WTC11 (cell line): Measurements from ENCODE around the gene RSPRY1. TPM values are rescaled to one million over a fixed set of nuclear protein-coding genes. Genes with fewer than 3 reads are reported as not detected.
A peak's percentile ranks its signal among the peaks of the same experiment; 100 is the strongest.

Source experiments
- AFF4 ChIP-seq: sonication (generic); formaldehyde crosslinking; IDR thresholded peaks from 2 replicates; pipeline ENCODE4 v1.8.1; 2023; ENCODE audit warnings: mild to moderate bottlenecking, missing genetic modification reagents, borderline replicate concordance
- ATF6 ChIP-seq: sonication (generic); formaldehyde crosslinking; IDR thresholded peaks from 2 replicates; pipeline ENCODE4 v1.8.1; 2023; ENCODE audit warnings: mild to moderate bottlenecking, missing genetic modification reagents
- CTCF ChIP-seq: fragments of 200-600 bp; IDR thresholded peaks from 2 replicates; pipeline ENCODE4 v1.8.0; 2022; ENCODE audit warnings: antibody characterized with exemption
- EMX1 ChIP-seq: fragments of 250-450 bp; sonication (Bioruptor Pico); IDR thresholded peaks from 2 replicates; pipeline ENCODE4 v1.8.0; 2021; ENCODE audit warnings: mild to moderate bottlenecking
- GRHL2 ChIP-seq: fragments of 250-450 bp; sonication (Bioruptor Pico); IDR thresholded peaks from 2 replicates; pipeline ENCODE4 v1.8.0; 2022; ENCODE audit warnings: mild to moderate bottlenecking, moderate library complexity; ENCODE audit not compliant: insufficient replicate concordance, severe bottlenecking
- GTF2I ChIP-seq: fragments of 250-450 bp; sonication (Bioruptor Pico); conservative IDR thresholded peaks from 2 replicates; pipeline ENCODE4 v1.4.0; 2021; ENCODE audit warnings: mild to moderate bottlenecking
- JAZF1 ChIP-seq: fragments of 250-450 bp; sonication (Bioruptor Pico); IDR thresholded peaks from 2 replicates; pipeline ENCODE4 v1.9.0; 2021; ENCODE audit warnings: moderate library complexity, mild to moderate bottlenecking, inconsistent platforms
- NFYB ChIP-seq: sonication (generic); formaldehyde crosslinking; conservative IDR thresholded peaks from 2 replicates; pipeline ENCODE4 v1.8.0; 2022; ENCODE audit warnings: low read depth, missing genetic modification reagents
- NR3C1 ChIP-seq: sonication (generic); formaldehyde crosslinking; conservative IDR thresholded peaks from 2 replicates; pipeline ENCODE4 v1.8.1; 2023; ENCODE audit warnings: low read depth, mild to moderate bottlenecking, missing genetic modification reagents
- PRDM15 ChIP-seq: sonication (generic); formaldehyde crosslinking; IDR thresholded peaks from 2 replicates; pipeline ENCODE4 v1.8.0; 2022; ENCODE audit warnings: missing genetic modification reagents
- RORB ChIP-seq: fragments of 250-450 bp; sonication (Bioruptor Pico); IDR thresholded peaks from 2 replicates; pipeline ENCODE4 v1.9.0; 2021; ENCODE audit warnings: mild to moderate bottlenecking
- SMAD3 ChIP-seq: sonication (generic); formaldehyde crosslinking; IDR thresholded peaks from 2 replicates; pipeline ENCODE4 v1.8.0; 2022; ENCODE audit warnings: missing genetic modification reagents, mild to moderate bottlenecking, borderline replicate concordance
- ZNF219 ChIP-seq: sonication (generic); formaldehyde crosslinking; IDR thresholded peaks from 2 replicates; pipeline ENCODE4 v1.8.0; 2023; ENCODE audit warnings: missing genetic modification reagents, mild to moderate bottlenecking, borderline replicate concordance
- ZNF396 ChIP-seq: fragments of 250-450 bp; sonication (Bioruptor Pico); IDR thresholded peaks from 2 replicates; pipeline ENCODE4 v1.8.0; 2021; ENCODE audit warnings: mild to moderate bottlenecking, moderate library complexity, borderline replicate concordance
- ZNF425 ChIP-seq: fragments of 250-450 bp; sonication (Bioruptor Pico); conservative IDR thresholded peaks from 2 replicates; pipeline ENCODE4 v1.9.0; 2021; ENCODE audit warnings: mild to moderate bottlenecking
- ZNF671 ChIP-seq: fragments of 250-450 bp; sonication (Bioruptor Pico); IDR thresholded peaks from 2 replicates; pipeline ENCODE4 v1.8.0; 2021; ENCODE audit warnings: mild to moderate bottlenecking
- total RNA-seq: library from RNA; stranded (reverse); gene quantifications from 3 replicates; pipeline ENCODE4 v1.2.3, GENCODE V29; 2021

RSPRY1 gene
- total RNA-seq, 1 experiment from 2014 or later = 26.8 TPM

- TF ChIP-seq JAZF1 (CRISPR knock-in tag) = no peak
- TF ChIP-seq EMX1 = no peak
- TF ChIP-seq ZNF425 (CRISPR knock-in tag) = no peak
- TF ChIP-seq GRHL2 = no peak
- no peak for TF ChIP-seq ATF6 (CRISPR knock-in tag)
- peak; percentile 28; the same call in 1 of the 2 replicates for TF ChIP-seq NFYB (CRISPR knock-in tag)
- TF ChIP-seq AFF4 (CRISPR knock-in tag) = peak; percentile 33; the same call in 1 of the 2 replicates
- no peak for TF ChIP-seq ZNF671 (CRISPR knock-in tag)
- no peak for TF ChIP-seq CTCF
- peak; percentile 60; the same call in 1 of the 2 replicates for TF ChIP-seq SMAD3 (CRISPR knock-in tag)
- 0 out of 2 replicates have a peak, but pooled peaks have one; percentile 37 for TF ChIP-seq NR3C1 (CRISPR knock-in tag)
- no peak for TF ChIP-seq ZNF396 (CRISPR knock-in tag)
- peak; percentile 81 for TF ChIP-seq PRDM15
- TF ChIP-seq ZNF219 = peak; percentile 83; the same call in 1 of the 2 replicates
- no peak for TF ChIP-seq GTF2I (CRISPR knock-in tag)
- no peak for TF ChIP-seq RORB (CRISPR knock-in tag)
Measured at GRCh38 chr16:57284209-57284951, 98.3 kb downstream of the RSPRY1 start, which contains the start of gene PLLP (continued).
